HG02798 (cell line): ENCODE data around the gene C1QC.
"Not testable (repeated sequence)": the region's sequence is repeated elsewhere in the genome, so short reads cannot be mapped to it uniquely, and the experiment has no call there.

Experiments
- ATAC-seq: cut with Tn5 transposase; IDR thresholded peaks from one replicate; pipeline ENCODE4 v1.9.1; 2021; ENCODE audit warnings: mild to moderate bottlenecking; ENCODE audit not compliant: unreplicated experiment, poor library complexity

C1QC gene

GRCh38 chr1:22645931-22646330 lies 2.5 kb downstream of the C1QC start:
- ATAC-seq = no peak

- no peak for ATAC-seq
These were observed 3.0 kb downstream of the C1QC start for GRCh38 chr1:22646384-22646783.

- ATAC-seq = no peak
These were observed 6.8 kb downstream of the C1QC start for GRCh38 chr1:22650089-22650693.

- ATAC-seq = no peak
These were observed 8.8 kb downstream of the C1QC start for GRCh38 chr1:22651941-22652856.

GRCh38 chr1:22652881-22653316 lies 9.5 kb downstream of the C1QC start, which contains the start of gene C1QB:
Gene C1QB, plus strand, starts transcription at chr1:22653236. Its CDS starts 6,227 bp downstream, at chr1:22659463.
- no peak for ATAC-seq

GRCh38 chr1:22654692-22655091 lies 11.3 kb downstream of the C1QC start:
- ATAC-seq = no peak

GRCh38 chr1:22658385-22659163 lies 15.1 kb downstream of the C1QC start:
- ATAC-seq = no peak

GRCh38 chr1:22660716-22661241 lies 17.3 kb downstream of the C1QC start:
- ATAC-seq = no peak

- no peak for ATAC-seq
These were observed 18.4 kb downstream of the C1QC start for GRCh38 chr1:22661880-22662279.

GRCh38 chr1:22662318-22662717 lies 18.9 kb downstream of the C1QC start:
- ATAC-seq = no peak

GRCh38 chr1:22662986-22663408 lies 19.6 kb downstream of the C1QC start:
- no peak for ATAC-seq

GRCh38 chr1:22665752-22666151 lies 22.3 kb downstream of the C1QC start:
- ATAC-seq = no peak

- no peak for ATAC-seq
These were observed 23.0 kb downstream of the C1QC start for GRCh38 chr1:22666412-22666811.

GRCh38 chr1:22668840-22669239 lies 25.4 kb downstream of the C1QC start:
- not testable (repeated sequence) for ATAC-seq

- ATAC-seq = no peak
These were observed 27.0 kb downstream of the C1QC start for GRCh38 chr1:22670352-22670975.

- no peak for ATAC-seq
These were observed 28.6 kb downstream of the C1QC start for GRCh38 chr1:22671999-22672398.

GRCh38 chr1:22673486-22674409 lies 30.3 kb downstream of the C1QC start:
- no peak for ATAC-seq

GRCh38 chr1:22674410-22674749 lies 30.9 kb downstream of the C1QC start:
- ATAC-seq = no peak

GRCh38 chr1:22676151-22676550 lies 32.7 kb downstream of the C1QC start:
- ATAC-seq = not testable (repeated sequence)
